A549 treated with dexamethasone at 1 μM for 4 hours (cell line): ENCODE measurements around the gene PRRT4. TPM values are rescaled to one million over a fixed set of nuclear protein-coding genes. Genes with fewer than 3 reads are reported as not detected.

Experiments used
- total RNA-seq: library from RNA; stranded (reverse); fragments of 200-300 nt; extraction: Qiagen RNA extraction; gene quantifications from 5 replicates; pipeline ENCODE4 v1.2.3, GENCODE V29; 2022

The PRRT4 gene
- total RNA-seq: 0.15 to 0.58 TPM (median 0.26 TPM) in 5 replicates

GRCh38 chr7:128361411-128362379 lies at the start of gene PRRT4:
Gene PRRT4 (minus strand): TSS chr7:128361690.

GRCh38 chr7:128409596-128410450 lies 48.3 kb upstream of the PRRT4 start, which contains the start of gene IMPDH1:
Gene IMPDH1 (minus strand): TSS chr7:128409982. CDS start chr7:128409901, 81 bp downstream.

GRCh38 chr7:128343554-128344430 lies 17.7 kb downstream of the PRRT4 start, which contains the start of gene RBM28:
Gene RBM28 (minus strand): TSS chr7:128343908. CDS start chr7:128343793, 115 bp downstream.

Other genes with a start within 250 kb of the PRRT4 start
- not detected in 5 replicates for gene LEP, start 120.4 kb downstream of the PRRT4 start, total RNA-seq
- gene RBM28, start 17.8 kb downstream of the PRRT4 start, total RNA-seq: 52.9 to 60.4 TPM (median 55.3 TPM) in 5 replicates
- 112 to 160 TPM (median 154 TPM) in 5 replicates for gene IMPDH1, start 48.3 kb upstream of the PRRT4 start, total RNA-seq
- 19.7 to 29.1 TPM (median 25.5 TPM) in 5 replicates for gene HILPDA, start 94.2 kb upstream of the PRRT4 start, total RNA-seq
- 19.5 to 28.1 TPM (median 26.9 TPM) in 5 replicates for gene METTL2B, start 115.1 kb upstream of the PRRT4 start, total RNA-seq